ENCODE data around the gene MAMDC4. TPM values are rescaled to one million over a fixed set of nuclear protein-coding genes. Genes with fewer than 3 reads are reported as not detected.

The MAMDC4 gene
- total and polyA plus RNA-seq, 2 of the 13 experiments (the other 11 are each of a cell fraction or from before 2014, with no cell fraction given) = 6.0 to 6.8 TPM

GRCh38 chr9:136882109-136882946 lies 30.2 kb downstream of the MAMDC4 start (continued):
- TF ChIP-seq ZNF18 (CRISPR knock-in tag; IDR thresholded peaks at IDR 0.05; ENCODE audit: insufficient replicate concordance) = peak; percentile 79
- TF ChIP-seq ZFX (CRISPR knock-in tag; IDR thresholded peaks at IDR 0.05; ENCODE audit: low read depth) = peak; percentile 90
- TF ChIP-seq SP5 (CRISPR knock-in tag; IDR thresholded peaks at IDR 0.05; ENCODE audit: borderline replicate concordance, low read depth) = peak; percentile 95
- peak; percentile 90 for TF ChIP-seq ZNF543 (CRISPR knock-in tag; IDR thresholded peaks at IDR 0.05)
- no peak; the same call in 1 of the 2 replicates for TF ChIP-seq MAFF (IDR thresholded peaks at IDR 0.05; ENCODE audit: low read depth, low read length)
- peak; percentile 52 for TF ChIP-seq TAF1 (CRISPR knock-in tag; IDR thresholded peaks at IDR 0.05)
- TF ChIP-seq ZNF839 (CRISPR knock-in tag; IDR thresholded peaks at IDR 0.05; ENCODE audit: borderline replicate concordance) = 0 out of 2 replicates have a peak, but pooled peaks have one; percentile 48
- peak; percentile 79; the same call in 1 of the 2 replicates for TF ChIP-seq ZNF761 (CRISPR knock-in tag; conservative IDR thresholded peaks at IDR 0.05)
- TF ChIP-seq DBP (CRISPR knock-in tag; IDR thresholded peaks at IDR 0.05; ENCODE audit: not compliant biosample characterization) = no peak
- TF ChIP-seq SNAI1 (CRISPR knock-in tag; IDR thresholded peaks at IDR 0.05; ENCODE audit: borderline replicate concordance) = no peak
- no peak for TF ChIP-seq ZBTB49 (CRISPR knock-in tag; IDR thresholded peaks at IDR 0.05; ENCODE audit: borderline replicate concordance)
- no peak for TF ChIP-seq MBD4 (IDR thresholded peaks at IDR 0.05; ENCODE audit: borderline replicate concordance, low read length)
- TF ChIP-seq ZNF704 (CRISPR knock-in tag; IDR thresholded peaks at IDR 0.05; ENCODE audit: borderline replicate concordance) = no peak
- TF ChIP-seq NFE2L1 (CRISPR knock-in tag; IDR thresholded peaks at IDR 0.05; ENCODE audit: borderline replicate concordance) = no peak
- TF ChIP-seq ZFAT (CRISPR knock-in tag; conservative IDR thresholded peaks at IDR 0.05) = no peak
- TF ChIP-seq MTERF4 (CRISPR knock-in tag; IDR thresholded peaks at IDR 0.05) = no peak
- no peak for TF ChIP-seq CSRNP1 (CRISPR knock-in tag; IDR thresholded peaks at IDR 0.05)
